ENCODE results near the gene RXRA.
A peak's percentile ranks its signal among the peaks of the same experiment; 100 is the strongest.

RXRA gene

DNA sequence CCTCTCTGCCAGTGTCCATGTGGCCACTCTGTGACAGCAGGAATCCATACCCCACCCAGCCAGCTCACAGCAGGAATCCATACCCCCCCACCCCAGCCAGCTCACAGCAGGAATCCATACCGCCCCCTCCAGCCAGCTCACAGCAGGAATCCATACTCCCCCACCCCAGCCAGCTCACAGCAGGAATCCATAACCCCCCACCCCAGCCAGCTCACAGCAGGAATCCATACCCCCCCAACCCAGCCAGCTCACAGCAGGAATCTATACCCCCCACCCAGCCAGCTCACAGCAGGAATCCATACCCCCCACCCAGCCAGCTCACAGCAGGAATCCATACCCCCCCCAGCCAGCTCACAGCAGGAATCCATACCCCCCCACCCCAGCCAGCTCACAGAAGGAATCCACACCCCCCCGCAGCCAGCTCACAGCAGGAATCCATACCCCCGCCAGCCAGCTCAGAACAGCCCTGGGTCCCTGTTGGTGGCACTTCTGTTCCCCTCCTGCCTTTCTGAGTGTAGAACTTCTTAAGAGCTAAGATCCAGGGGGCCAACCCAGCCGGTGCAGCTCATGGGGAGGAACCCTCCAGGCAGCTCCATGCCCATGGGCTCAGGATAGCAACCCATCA lies 8.4 kb upstream of the RXRA start:
- peak; percentile 83 for DNase-seq (ENCODE audit: low read depth, low spot score)
- POLR2A ChIA-PET, result interaction anchor here (0.6 to 1.7 kb wide), 8 partner anchors 10 to 327 kb away, joined by 3 to 16 read pairs (median 3); no protein-coding TSS in a partner anchor
- H3K4me3 ChIP-seq (ENCODE audit: low read depth, low read length), result no peak overlapping the region
- TF ChIP-seq, protein P1, sequence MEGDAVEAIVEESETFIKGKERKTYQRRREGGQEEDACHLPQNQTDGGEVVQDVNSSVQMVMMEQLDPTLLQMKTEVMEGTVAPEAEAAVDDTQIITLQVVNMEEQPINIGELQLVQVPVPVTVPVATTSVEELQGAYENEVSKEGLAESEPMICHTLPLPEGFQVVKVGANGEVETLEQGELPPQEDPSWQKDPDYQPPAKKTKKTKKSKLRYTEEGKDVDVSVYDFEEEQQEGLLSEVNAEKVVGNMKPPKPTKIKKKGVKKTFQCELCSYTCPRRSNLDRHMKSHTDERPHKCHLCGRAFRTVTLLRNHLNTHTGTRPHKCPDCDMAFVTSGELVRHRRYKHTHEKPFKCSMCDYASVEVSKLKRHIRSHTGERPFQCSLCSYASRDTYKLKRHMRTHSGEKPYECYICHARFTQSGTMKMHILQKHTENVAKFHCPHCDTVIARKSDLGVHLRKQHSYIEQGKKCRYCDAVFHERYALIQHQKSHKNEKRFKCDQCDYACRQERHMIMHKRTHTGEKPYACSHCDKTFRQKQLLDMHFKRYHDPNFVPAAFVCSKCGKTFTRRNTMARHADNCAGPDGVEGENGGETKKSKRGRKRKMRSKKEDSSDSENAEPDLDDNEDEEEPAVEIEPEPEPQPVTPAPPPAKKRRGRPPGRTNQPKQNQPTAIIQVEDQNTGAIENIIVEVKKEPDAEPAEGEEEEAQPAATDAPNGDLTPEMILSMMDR (IDR thresholded peaks at IDR 0.05; ENCODE audit: insufficient read depth, low read length, missing control alignments), result peak; percentile 5
- CTCF ChIA-PET, result interaction anchor here (1.1 to 2.6 kb wide), 5 partner anchors 10 to 152 kb away, joined by 3 to 11 read pairs (median 6); no protein-coding TSS in a partner anchor

DNA sequence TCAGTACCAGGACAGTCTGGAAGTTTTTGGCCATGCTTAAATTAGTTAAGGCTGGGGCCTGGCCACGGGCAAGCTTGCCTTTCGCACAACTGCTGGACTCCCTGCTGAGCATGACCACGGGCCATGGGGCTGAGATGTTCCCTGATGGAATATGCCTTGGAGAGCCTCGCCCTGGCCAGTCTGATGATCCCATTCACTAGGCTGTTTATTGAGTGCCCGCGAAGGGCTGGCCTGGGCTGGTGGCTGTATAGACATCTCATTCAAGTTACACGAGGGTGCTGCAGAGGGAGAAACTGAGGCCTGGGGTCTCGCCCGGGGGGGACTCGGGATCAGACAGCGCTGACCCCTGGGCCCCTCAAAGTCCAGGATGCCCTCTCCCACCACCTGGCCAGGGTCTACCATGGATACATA lies 7.8 kb upstream of the RXRA start:
- TF ChIP-seq, protein P1 (IDR thresholded peaks at IDR 0.05; ENCODE audit: insufficient read depth, low read length, missing control alignments), result no peak
- POLR2A ChIA-PET, result interaction anchor here (1.0 to 1.7 kb wide), 5 partner anchors 10 to 147 kb away, joined by 3 to 16 read pairs (median 3); no protein-coding TSS in a partner anchor
- DNase-seq (ENCODE audit: low read depth, low spot score), result no peak
- H3K4me3 ChIP-seq (ENCODE audit: low read depth, low read length), result no peak overlapping the region
- CTCF ChIA-PET, result interaction anchor here (1.4 to 2.6 kb wide), 3 partner anchors 9 to 147 kb away, joined by 5 to 11 read pairs (median 11); no protein-coding TSS in a partner anchor

DNA sequence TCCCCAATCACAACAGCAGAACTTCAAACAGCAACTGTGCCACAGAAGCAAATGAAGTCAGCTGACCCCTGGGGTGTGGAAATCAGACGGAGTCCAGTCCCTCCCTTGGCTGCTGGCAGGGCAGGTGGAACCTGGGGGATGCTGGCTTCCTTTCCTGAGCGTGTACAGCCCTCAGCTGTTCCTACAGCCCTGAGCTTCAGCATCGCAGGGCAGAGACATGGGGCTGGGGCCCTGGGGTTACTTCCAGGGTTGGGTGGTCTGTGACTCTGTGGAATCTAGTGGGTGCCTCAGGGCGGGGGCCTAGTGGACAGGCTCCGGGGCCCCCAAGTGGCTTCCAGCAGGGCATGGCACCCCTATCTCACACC lies 7.3 kb upstream of the RXRA start:
- ChIA-PET POLR2A (interaction anchor here (1.1 to 1.7 kb wide), 2 partner anchors 9 to 47 kb away, joined by 4 to 16 read pairs; no protein-coding TSS in a partner anchor), CTCF (interaction anchor here (1.4 to 7.2 kb wide), 2 partner anchors 9 to 149 kb away, joined by 5 to 54 read pairs; no protein-coding TSS in a partner anchor)
- no peak overlapping the region for H3K4me3 ChIP-seq (ENCODE audit: low read depth, low read length)
- no peak for DNase-seq (ENCODE audit: low read depth, low spot score)
- TF ChIP-seq, protein P1 (IDR thresholded peaks at IDR 0.05; ENCODE audit: insufficient read depth, low read length, missing control alignments), result no peak

DNA sequence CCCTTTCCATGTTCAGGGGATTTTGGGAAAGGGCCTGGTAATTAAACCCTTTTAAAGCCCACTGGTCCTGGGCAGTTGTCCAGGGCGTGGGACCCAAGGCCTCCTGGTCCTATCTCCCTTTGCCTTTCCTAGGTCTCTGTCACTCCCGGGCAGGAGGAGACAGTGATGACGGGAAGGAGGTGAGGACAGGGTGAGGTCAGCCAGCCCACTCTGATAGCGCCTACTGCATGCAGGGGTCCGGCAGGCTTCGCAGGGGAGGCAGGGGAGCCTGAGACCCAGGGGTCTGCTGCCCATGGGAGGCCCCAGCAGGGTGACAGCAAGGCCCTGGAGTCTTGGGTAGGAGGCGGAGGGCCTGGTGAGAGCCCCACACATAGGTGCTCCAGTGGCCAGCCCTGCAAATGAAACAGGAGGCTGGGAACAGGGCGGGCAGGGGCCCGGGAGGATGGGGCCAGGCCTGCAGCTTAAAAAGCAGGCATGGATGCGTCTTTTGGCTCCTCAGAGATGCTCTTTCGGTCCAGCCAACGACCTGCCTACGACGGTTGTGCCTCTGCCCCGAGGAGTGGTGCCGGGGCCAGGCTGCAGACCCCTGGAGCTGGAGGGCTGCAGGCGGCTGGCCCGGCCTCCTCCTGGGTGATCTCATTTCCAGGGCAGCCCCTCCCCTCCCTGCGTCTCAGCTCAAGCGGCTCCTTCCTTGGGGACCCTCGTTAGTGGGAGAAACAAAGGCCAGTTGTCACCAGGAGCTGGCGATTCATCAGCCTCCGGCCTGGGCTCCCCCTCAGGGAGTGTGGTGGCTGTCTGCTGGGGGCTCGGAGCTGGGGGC lies 6.7 kb upstream of the RXRA start:
- POLR2A ChIA-PET, result no interaction called here
- TF ChIP-seq, protein P1 (IDR thresholded peaks at IDR 0.05; ENCODE audit: insufficient read depth, low read length, missing control alignments), result no peak
- H3K4me3 ChIP-seq (ENCODE audit: low read depth, low read length), result no peak overlapping the region
- CTCF ChIA-PET, result interaction anchor here (0.7 to 7.2 kb wide), 3 partner anchors 123 to 157 kb away, joined by 3 to 54 read pairs (median 4); no protein-coding TSS in a partner anchor
- no peak for DNase-seq (ENCODE audit: low read depth, low spot score)

DNA sequence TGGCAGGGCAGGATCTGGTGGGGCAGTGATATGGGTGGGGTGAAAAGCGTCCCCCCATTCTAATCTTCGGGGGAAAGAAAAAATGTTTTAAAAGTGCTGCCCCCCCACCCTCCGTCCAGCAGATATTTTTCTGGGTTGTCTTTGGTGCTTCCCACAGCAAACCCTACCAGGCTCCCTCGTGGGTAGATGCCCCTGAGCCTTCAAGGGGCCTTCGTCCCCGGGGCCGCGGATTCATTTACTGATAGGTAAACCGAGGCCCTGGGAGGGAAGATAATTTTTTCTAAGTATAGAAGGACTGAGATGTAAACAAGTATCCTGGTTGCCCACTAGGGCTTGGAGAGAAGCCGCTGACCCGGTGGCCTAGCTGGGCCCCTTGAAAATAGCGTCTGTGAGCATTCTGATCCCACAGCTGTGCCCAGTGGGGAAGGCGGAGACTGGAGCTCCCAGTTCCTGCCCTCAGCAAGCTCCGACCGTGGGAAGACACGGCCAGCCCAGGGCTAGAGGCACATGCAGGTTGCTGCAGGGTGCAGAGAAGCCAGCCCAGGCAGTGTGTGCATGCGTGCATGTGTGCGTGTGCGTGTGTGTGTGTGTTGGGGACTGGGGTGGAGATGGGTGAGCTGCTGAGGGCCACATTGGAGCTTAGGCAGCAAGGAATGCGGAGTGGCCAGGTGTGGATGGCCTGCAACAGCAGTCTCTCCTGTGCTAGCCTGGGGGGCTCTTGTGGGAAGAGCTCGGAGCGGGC lies 6.0 kb upstream of the RXRA start:
- no peak for DNase-seq (ENCODE audit: low read depth, low spot score)
- ChIA-PET CTCF (interaction anchor here (0.7 to 7.2 kb wide), 3 partner anchors 123 to 158 kb away, joined by 3 to 54 read pairs (median 4); no protein-coding TSS in a partner anchor), POLR2A (no interaction called here)
- no peak overlapping the region for H3K4me3 ChIP-seq (ENCODE audit: low read depth, low read length)
- TF ChIP-seq, protein P1 (IDR thresholded peaks at IDR 0.05; ENCODE audit: insufficient read depth, low read length, missing control alignments), result no peak
